ENCODE data around the gene DIS3. TPM values are rescaled to one million over a fixed set of nuclear protein-coding genes. Genes with fewer than 3 reads are reported as not detected.

The DIS3 gene
- total and polyA plus RNA-seq, 2 of the 13 experiments (the other 11 are each of a cell fraction or from before 2014, with no cell fraction given), result 13.2 to 35.0 TPM

GRCh38 chr13:72727417-72728289 lies 54.0 kb downstream of the DIS3 start, which contains the start of the genes BORA and MZT1 (continued):
- TF ChIP-seq HIC2 (CRISPR knock-in tag; IDR thresholded peaks at IDR 0.05; ENCODE audit: low read depth) (no peak), ZBTB49 (CRISPR knock-in tag; IDR thresholded peaks at IDR 0.05; ENCODE audit: borderline replicate concordance) (no peak), ZNF501 (CRISPR knock-in tag; IDR thresholded peaks at IDR 0.05) (peak; percentile 74), DNMT3B (CRISPR knock-in tag; conservative IDR thresholded peaks at IDR 0.05) (no peak), ZSCAN22 (CRISPR knock-in tag; IDR thresholded peaks at IDR 0.05) (no peak), ZNF562 (CRISPR knock-in tag; IDR thresholded peaks at IDR 0.05; ENCODE audit: borderline replicate concordance) (peak; percentile 98), MAFK (conservative IDR thresholded peaks at IDR 0.05 in 1 of 2, IDR thresholded peaks at IDR 0.05 in 1 of 2; ENCODE audit: low read length in 2 of 2) (no peak), ZBTB1 (CRISPR knock-in tag; IDR thresholded peaks at IDR 0.05; ENCODE audit: borderline replicate concordance) (no peak), PPARG (CRISPR knock-in tag; conservative IDR thresholded peaks at IDR 0.05) (peak; percentile 65), MED13 (CRISPR knock-in tag; IDR thresholded peaks at IDR 0.05) (peak; percentile 40; the same call in 1 of the 2 replicates)
- TF ChIP-seq, protein P1, sequence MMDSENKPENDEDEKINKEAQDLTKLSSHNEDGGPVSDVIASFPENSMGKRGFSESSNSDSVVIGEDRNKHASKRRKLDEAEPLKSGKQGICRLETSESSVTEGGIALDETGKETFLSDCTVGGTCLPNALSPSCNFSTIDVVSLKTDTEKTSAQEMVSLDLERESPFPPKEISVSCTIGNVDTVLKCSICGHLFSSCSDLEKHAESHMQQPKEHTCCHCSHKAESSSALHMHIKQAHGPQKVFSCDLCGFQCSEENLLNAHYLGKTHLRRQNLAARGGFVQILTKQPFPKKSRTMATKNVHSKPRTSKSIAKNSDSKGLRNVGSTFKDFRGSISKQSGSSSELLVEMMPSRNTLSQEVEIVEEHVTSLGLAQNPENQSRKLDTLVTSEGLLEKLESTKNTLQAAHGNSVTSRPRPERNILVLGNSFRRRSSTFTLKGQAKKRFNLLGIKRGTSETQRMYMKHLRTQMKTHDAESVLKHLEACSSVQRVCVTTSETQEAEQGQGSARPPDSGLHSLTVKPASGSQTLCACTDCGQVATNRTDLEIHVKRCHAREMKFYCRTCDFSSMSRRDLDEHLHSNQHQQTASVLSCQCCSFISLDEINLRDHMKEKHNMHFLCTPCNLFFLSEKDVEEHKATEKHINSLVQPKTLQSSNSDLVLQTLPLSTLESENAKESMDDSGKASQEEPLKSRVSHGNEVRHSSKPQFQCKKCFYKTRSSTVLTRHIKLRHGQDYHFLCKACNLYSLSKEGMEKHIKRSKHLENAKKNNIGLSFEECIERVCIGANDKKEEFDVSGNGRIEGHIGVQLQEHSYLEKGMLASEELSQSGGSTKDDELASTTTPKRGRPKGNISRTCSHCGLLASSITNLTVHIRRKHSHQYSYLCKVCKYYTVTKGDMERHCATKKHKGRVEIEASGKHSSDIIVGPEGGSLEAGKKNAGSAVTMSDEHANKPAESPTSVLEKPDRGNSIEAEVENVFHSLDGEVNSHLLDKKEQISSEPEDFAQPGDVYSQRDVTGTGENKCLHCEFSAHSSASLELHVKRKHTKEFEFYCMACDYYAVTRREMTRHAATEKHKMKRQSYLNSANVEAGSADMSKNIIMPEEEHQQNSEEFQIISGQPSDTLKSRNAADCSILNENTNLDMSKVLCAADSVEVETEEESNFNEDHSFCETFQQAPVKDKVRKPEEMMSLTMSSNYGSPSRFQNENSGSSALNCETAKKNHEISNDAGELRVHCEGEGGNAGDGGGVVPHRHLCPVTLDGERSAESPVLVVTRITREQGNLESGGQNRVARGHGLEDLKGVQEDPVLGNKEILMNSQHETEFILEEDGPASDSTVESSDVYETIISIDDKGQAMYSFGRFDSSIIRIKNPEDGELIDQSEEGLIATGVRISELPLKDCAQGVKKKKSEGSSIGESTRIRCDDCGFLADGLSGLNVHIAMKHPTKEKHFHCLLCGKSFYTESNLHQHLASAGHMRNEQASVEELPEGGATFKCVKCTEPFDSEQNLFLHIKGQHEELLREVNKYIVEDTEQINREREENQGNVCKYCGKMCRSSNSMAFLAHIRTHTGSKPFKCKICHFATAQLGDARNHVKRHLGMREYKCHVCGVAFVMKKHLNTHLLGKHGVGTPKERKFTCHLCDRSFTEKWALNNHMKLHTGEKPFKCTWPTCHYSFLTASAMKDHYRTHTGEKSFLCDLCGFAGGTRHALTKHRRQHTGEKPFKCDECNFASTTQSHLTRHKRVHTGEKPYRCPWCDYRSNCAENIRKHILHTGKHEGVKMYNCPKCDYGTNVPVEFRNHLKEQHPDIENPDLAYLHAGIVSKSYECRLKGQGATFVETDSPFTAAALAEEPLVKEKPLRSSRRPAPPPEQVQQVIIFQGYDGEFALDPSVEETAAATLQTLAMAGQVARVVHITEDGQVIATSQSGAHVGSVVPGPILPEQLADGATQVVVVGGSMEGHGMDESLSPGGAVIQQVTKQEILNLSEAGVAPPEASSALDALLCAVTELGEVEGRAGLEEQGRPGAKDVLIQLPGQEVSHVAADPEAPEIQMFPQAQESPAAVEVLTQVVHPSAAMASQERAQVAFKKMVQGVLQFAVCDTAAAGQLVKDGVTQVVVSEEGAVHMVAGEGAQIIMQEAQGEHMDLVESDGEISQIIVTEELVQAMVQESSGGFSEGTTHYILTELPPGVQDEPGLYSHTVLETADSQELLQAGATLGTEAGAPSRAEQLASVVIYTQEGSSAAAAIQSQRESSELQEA (CRISPR knock-in tag; IDR thresholded peaks at IDR 0.05; ENCODE audit: not compliant biosample characterization), result peak; percentile 88
- TF ChIP-seq, protein P2, sequence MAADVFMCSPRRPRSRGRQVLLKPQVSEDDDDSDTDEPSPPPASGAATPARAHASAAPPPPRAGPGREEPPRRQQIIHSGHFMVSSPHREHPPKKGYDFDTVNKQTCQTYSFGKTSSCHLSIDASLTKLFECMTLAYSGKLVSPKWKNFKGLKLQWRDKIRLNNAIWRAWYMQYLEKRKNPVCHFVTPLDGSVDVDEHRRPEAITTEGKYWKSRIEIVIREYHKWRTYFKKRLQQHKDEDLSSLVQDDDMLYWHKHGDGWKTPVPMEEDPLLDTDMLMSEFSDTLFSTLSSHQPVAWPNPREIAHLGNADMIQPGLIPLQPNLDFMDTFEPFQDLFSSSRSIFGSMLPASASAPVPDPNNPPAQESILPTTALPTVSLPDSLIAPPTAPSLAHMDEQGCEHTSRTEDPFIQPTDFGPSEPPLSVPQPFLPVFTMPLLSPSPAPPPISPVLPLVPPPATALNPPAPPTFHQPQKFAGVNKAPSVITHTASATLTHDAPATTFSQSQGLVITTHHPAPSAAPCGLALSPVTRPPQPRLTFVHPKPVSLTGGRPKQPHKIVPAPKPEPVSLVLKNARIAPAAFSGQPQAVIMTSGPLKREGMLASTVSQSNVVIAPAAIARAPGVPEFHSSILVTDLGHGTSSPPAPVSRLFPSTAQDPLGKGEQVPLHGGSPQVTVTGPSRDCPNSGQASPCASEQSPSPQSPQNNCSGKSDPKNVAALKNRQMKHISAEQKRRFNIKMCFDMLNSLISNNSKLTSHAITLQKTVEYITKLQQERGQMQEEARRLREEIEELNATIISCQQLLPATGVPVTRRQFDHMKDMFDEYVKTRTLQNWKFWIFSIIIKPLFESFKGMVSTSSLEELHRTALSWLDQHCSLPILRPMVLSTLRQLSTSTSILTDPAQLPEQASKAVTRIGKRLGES (CRISPR knock-in tag; IDR thresholded peaks at IDR 0.05; ENCODE audit: borderline replicate concordance), result peak; percentile 53; the same call in 1 of the 2 replicates

Data from HepG2 (cell line).